Right lobe of liver (tissue), 4 donors: Measurements from ENCODE around the gene KLHL5.
A peak's percentile ranks its signal among the peaks of the same experiment; 100 is the strongest.

Source experiments
- CTCF ChIP-seq, 4 donors: fragments of 200-600 bp in 3 of 4; fragments of 450-650 bp in 1 of 4; IDR thresholded peaks; one replicate each; pipeline versions ENCODE4 v1.5.1 to v1.8.0; 2016 to 2022; ENCODE audit warnings: antibody characterized with exemption in 4 of 4, mild to moderate bottlenecking in 2 of 4
- POLR2A ChIP-seq: fragments of 450-650 bp; IDR thresholded peaks from one replicate; pipeline ENCODE4 v1.6.1; 2017; ENCODE audit warnings: antibody characterized with exemption, mild to moderate bottlenecking
- donor health status: DM: no; HTN: no; CAD: no.
- donor health status: DM: no; HTN: no; CAD: no.
- donor health status: DM: no; HTN: yes; CAD: no.

DNA sequence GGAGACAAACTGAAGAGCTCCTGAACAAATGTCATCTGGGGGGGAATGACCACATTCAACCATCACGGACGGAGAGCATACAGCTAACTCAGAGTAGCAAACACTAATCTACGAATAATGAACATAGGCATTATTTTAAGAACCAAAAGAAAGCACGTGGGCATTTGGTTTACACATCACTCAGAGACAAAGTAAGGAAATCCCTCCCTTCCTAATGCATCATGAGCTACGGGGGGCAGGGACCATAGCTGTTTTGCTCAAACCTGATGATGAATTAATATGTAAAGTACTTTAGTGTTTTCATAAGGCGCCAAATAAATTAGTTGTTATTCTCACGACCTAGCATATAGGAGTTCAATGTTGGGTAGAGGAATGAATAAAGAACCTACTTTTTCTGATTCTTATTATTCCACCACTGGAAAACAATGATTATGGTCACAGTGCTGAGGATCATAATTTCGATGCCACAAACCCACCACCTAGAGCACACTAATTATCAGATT, 18.1 kb upstream of the KLHL5 start:
- peak in 1 of 4 donors; percentile 4 for TF ChIP-seq CTCF (IDR thresholded peaks at IDR 0.05)
- no peak for TF ChIP-seq POLR2A
